NCI-H187 (cell line): ENCODE results near the gene POLR2L.

ENCODE experiments used
- DNase-seq, 2 experiments: peaks; one replicate each; lab custom pipeline; 2025; lab: John Stamatoyannopoulos, UW

POLR2L gene

DNA sequence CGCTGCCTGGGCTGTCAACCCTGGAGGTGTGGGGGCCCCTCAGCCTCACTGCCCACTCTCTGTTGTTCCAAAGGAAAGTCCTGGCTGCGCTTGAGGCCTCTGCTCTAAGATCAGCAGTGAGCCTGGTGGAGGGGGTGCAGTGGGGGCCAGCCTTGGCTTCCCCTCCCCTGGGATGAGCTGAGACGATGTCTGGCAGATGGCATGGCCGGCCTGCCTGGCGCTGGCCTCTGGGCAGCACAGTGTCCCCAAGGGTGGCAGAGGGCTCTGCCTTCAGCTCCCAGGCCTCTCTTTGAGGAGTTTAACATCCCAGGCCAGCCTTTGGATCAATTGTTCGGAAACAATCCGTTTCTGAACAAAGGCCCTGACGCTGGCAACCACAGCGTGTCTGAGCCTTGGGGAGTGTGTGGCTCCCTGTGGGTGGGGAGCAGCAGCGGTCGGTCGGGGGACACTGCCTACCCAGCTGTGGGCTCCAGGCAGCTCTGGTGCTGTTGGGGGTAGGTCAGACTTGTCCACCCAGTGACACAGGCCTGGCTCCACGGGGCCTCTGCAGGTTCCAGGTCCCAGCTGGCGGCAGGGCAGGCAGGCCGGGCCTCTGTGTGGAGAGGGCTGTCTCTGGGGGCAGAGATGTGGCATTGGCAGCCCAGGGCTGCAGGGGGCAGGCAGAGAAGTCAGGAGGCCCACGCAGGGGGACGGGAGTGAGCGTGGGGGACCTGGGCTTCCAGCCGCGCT lies 12.4 kb upstream of the POLR2L start:
- no peak for DNase-seq

DNA sequence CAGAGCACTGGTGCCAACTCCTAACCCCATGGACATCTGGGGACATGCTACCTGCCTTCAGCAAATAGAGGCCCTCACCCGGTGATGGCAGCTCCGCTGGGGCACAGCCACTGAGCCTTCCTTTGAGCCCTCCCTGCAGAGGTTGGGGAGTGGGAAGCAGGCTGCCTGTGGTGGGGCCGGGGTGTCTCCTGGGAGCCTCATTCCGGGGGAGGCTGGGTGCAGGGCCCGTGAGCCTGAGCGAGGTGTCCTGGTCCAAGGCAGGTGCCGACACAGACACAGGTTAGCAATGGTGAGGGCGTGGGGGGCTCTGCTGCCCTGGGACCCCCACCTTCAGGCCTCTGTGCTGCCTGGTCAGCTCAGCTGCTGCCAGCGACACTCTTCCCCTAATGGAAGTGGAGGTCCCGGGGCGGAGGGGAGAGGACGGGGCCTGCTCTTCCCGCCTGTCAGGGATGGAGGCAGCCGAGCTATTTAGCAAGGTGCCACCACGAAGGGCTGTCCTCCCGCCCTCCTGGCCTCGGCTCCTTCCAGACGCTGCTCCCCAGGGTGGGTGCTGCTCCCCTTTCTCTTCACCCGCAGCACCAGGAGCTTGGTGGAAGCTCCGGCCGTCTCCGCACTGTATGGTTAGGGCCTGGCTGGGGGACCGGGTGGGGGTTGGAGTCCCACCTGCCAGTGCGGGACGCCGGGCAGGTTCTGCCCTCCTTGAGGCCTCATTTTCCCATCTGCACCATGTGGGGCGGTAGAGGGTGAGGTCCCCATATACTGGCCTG lies 11.5 kb upstream of the POLR2L start:
- DNase-seq: no peak

GRCh38 chr11:852762-853161 lies 10.4 kb upstream of the POLR2L start:
- no peak for DNase-seq

DNA sequence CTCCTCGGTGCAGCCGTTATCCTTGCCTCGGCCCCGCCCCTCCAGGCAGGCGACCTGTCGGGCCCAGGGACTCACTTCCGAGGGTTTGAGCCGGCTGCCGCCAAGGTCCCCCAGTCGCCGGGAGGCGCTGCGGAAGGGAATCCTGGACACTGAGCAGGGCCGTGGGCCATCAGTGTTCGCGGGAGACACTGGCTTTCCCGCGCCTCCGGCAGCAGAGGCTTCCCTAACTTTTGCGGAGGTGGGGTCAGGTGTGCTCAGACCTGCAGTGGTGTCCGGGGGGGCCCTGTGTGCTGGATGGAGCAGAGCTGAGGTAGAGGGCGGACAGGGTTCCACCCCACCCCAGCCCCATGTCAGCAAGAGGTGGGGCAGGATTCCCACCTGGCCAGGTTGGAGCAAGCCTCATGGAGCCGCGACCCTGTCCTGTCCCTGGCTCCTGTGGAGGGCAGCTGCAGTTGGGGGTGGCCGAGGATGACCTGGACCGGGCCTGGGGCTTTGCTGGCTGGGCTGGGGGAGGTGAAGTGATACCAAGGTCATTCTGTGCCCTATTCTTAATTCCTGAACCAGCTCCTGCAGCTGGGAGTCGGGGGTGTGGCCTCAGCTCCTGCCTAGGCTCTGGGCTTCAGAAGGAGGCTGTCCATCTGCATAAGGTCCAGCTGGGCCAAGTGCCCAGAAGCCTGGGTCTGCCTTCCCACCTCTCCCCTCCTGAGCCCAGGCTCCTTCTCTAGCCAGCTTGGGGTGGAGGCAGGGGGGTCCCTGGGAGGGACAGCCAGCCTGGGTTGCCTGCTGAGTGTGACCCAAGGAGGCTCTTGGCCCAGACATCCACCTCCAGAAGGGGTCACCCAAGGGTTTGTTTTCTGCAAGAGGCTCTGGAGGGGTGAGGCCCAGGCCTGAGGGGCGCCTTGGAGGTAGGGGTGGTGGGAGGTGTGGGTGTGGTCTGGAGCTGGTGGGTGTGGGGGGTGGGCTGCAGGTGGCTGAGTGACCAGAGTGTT lies 8.7 kb upstream of the POLR2L start:
- no peak for DNase-seq

- DNase-seq: no peak
Observed at GRCh38 chr11:849951-850774, 7.8 kb upstream of the POLR2L start.

DNA sequence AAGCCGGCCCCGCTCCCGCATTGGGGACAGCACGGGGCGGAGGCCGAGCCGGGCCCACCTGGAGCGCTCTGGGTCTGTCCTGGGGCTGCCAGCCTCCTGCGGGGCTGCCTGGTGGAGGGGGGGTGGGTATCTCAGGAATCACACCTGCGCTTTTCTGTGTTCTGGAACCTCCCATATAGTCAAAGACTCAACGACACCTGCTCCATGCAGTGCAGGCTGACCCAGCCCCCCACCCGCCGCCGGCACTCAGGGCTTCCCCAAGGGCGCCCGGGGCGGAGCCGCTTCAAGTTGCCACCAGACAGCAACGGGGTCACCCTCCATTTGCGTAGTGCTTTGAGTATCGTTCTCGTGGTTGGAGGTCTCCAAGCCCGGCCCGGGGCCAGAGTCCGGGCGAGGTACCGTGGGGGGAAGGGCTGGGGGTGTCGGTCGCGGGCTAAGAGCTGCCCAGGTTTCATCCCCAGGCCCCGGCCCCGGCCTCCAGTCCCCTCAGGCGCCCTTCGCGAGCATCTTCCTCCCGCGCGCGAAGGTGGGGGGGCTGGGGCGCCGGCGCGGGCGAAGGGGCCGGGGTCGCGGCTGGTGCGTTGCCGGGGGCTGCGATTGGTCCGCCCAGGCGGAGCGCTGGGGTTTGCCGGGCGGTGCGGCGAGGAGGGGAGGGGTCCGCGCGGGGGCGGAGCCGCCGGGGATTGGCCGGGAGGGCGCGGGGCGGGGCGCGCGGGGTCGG lies 6.9 kb upstream of the POLR2L start:
- peak; percentile 40 to 54 for DNase-seq

GRCh38 chr11:848380-848931 lies 6.1 kb upstream of the POLR2L start:
- DNase-seq: no peak

DNA sequence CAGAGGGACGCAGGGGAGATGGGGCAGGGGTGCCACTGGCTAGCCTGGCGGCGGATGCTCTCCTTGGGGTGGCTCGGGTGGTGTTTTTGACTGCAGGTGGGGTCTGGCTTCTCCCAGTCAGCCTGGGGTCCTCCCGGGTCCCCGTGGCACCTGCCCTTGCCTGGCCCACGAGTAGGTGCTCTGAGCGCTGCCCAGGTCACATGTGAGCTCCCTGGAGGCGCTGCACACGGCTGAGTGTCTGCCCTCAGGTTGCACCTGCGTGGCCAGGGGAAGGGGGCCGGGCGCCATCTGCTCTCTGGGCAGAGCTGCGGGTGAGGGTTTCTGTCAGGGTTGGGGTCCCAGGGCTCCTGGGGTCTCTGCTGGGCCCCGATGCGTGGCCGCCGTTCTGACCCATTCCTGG lies 5.5 kb upstream of the POLR2L start:
- DNase-seq: no peak

- DNase-seq: no peak
Observed at GRCh38 chr11:846496-847098, 4.3 kb upstream of the POLR2L start.

- no peak for DNase-seq
Observed at GRCh38 chr11:845872-846495, 3.7 kb upstream of the POLR2L start.

GRCh38 chr11:844693-845644 lies 2.6 kb upstream of the POLR2L start:
- DNase-seq: no peak

DNA sequence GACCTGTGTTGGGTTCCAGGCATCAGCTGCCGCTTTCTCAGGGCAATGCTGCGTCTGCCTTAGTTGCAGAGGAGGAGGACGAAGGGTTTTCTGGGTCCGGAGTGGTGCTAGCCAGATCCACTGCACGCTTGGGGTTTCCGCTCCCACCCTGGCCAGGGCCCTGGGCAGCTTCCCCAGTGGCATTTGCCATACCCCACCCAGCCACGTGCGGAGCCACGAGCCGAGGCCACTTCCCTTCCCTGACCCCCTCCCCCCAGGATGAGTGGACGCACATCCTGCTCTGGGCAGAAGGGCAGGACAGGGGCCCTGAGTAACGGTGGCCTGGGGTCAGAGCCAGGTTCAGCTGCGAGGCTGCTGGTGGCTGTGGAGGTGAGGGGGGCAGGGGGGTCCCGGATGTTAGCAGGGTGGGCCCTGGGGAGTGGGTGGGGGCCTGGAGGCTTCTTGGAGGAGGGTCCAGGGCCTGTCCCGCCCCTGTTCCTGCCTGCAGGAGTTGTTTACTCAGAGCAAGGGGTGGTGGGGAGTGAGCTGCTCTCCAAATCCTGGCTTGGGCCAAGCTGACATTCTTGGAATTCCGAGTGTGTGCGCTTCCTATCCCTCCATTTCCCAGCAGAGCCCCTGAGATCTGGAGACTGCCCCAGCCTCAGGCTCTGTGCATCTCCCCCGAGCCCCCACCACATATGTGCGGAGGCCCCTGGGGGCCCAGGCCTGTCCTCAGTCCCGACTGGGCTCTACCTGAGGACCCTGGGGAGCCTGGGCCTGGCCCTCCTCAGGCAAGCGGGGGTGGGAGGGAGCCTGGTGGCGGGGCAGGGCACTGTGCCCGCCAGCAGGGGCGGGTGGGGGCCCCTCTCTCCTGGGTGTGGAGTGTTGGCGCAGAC lies 1.7 kb upstream of the POLR2L start:
- DNase-seq: no peak

DNA sequence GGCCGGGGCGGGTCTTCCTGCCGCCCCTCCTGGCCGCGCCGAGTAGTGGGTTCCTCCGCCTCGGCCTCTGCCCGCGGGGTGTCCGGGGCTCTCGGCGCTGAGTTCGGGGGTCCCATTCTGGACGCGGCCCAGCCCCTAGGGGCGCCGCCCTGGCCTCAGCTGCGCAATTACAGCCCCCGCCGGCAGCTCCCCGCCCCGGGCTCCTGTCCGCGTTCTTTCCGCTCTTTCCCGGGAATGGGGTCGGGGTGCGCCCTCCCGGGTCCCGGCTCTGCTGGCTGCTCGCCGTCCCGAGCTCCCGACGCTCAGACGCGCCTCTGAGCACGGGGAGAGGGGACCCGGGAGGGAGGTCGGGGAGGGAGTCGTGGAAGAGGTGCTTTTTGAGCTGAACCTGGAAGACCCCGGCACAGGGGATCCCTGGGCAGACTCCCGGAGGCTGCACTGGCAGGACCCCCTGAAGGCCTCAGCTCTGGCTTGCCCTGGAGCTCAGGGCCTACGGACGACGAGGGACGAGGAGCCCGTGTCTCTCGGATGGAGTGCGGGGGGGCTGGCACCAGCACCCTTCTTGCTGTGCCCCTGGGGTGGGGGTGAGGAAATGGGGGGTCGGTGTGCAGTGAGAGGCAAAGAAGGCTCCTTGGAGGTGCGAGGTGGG lies 881 bp upstream of the POLR2L start:
- DNase-seq: no peak

DNA sequence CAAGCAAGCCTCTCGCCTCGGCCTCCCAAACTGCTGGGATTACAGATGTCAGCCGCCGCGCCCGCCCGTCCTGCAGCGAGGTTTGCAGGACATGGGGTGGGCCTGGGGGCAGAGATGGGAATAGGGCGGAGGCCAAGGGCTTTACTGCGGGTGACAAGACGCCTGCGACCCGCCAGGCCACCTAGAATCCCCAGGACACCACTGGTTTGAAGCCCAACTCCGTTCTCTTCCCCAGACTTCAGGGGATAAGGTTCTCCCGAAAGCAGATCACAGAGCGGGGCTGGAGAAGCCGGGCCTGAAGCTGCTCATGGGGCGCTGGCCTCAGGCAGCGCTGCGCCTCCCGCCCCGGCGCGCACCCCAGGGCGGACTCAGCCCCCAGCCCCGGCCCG lies 354 bp downstream of the POLR2L start:
- no peak for DNase-seq

- DNase-seq: no peak
Observed at GRCh38 chr11:839875-840617, 2.3 kb downstream of the POLR2L start.

GRCh38 chr11:839280-839623 lies 3.1 kb downstream of the POLR2L start:
- no peak for DNase-seq
